Muscle layer of colon (tissue), 2 donors: ENCODE data around the gene DRAXIN.

Experiments
- H3K27ac ChIP-seq: one replicate; pipeline ENCODE4 v1.7.0; 2013; ENCODE audit warnings: low read depth, mild to moderate bottlenecking, low read length, moderate library complexity
- H3K27me3 ChIP-seq, 2 donors: one replicate each; pipeline ENCODE4 v1.7.0; 2013; ENCODE audit warnings: low read length in 2 of 2, mild to moderate bottlenecking in 2 of 2; ENCODE audit not compliant: insufficient read depth in 2 of 2, control insufficient read depth in 1 of 2
- H3K36me3 ChIP-seq: one replicate; pipeline ENCODE4 v1.7.0; 2013; ENCODE audit warnings: mild to moderate bottlenecking, low read length; ENCODE audit not compliant: insufficient read depth
- H3K4me1 ChIP-seq: one replicate; pipeline ENCODE4 v1.7.0; 2013; ENCODE audit warnings: mild to moderate bottlenecking, low read length; ENCODE audit not compliant: insufficient read depth
- H3K4me3 ChIP-seq, 2 donors: one replicate each; pipeline ENCODE4 v1.7.0; 2013; ENCODE audit warnings: low read length in 2 of 2, low read depth in 1 of 2, mild to moderate bottlenecking in 1 of 2, moderate library complexity in 1 of 2
- H3K9ac ChIP-seq: one replicate; pipeline ENCODE4 v1.7.0; 2013; ENCODE audit warnings: low read length
- H3K9me3 ChIP-seq: one replicate; pipeline ENCODE4 v1.7.0; 2013; ENCODE audit warnings: mild to moderate bottlenecking, low read length
- donor health status: abdominal sarcoma.
- donor health status: Adenocarcinoma of cecum.

DRAXIN gene

DNA sequence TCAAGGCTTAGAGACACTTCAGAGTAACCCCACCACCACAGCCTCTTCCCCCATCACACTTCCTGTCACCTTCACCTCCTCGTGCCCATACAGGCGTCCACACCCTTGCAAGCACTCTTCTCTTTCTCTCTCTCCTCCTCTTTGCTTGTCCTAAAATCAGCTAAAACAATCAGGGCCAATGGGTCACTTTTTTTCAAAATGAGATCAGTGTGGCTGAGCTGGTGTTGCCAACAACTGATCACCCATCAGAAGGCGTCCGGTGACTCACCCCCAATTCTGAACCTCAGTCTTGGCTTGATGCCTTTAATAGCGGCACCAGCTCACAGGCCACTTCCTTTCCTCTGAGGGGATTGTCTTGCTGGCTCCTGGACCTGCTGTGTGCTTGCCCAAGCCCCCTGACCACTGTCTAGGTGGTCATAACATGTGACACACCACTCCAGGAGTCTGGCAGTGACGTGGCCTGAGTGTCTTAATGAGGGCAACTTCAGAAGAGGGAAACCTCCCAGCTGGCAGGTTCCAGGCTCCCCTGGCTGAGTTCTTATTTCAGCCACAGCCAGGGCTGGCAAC lies 1.6 kb downstream of the DRAXIN start:
- H3K27me3 ChIP-seq = peaks cover 20 to 40% of the 10 kb centered on the region in 2 donors
- no peak overlapping the region for H3K9ac ChIP-seq
- H3K9me3 ChIP-seq = no peaks in the 10 kb centered on the region
- H3K36me3 ChIP-seq = no peaks in the 10 kb centered on the region
- no peak overlapping the region for H3K4me3 ChIP-seq
- no peak overlapping the region for H3K27ac ChIP-seq
- no peaks in the 10 kb centered on the region for H3K4me1 ChIP-seq

DNA sequence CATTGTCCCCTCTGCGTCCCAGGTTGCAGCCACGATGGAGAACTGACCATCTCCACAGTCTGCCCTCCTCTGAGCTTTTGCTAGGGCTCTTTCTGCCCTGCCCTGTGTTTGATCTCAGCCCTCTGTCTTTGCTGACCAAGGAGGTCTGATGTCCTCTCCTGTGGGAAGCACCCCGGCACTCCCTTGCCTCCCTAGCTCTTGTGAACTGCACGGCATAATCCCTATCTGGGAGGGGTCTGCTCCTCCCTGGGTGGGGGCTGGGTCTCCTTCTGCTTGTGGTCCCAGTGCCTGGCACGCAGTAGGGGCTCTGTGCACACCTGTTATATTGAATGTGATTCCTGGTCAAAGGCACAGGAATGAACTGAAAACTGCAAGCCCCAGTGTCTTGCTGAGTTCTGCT lies 2.4 kb downstream of the DRAXIN start:
- Histone ChIP-seq H3K36me3 (no peaks in the 10 kb centered on the region), H3K9ac (no peak overlapping the region), H3K4me1 (no peaks in the 10 kb centered on the region), H3K27ac (no peak overlapping the region), H3K9me3 (no peaks in the 10 kb centered on the region), H3K4me3 (no peak overlapping the region), H3K27me3 (peaks cover 22 to 45% of the 10 kb centered on the region in 2 donors)

DNA sequence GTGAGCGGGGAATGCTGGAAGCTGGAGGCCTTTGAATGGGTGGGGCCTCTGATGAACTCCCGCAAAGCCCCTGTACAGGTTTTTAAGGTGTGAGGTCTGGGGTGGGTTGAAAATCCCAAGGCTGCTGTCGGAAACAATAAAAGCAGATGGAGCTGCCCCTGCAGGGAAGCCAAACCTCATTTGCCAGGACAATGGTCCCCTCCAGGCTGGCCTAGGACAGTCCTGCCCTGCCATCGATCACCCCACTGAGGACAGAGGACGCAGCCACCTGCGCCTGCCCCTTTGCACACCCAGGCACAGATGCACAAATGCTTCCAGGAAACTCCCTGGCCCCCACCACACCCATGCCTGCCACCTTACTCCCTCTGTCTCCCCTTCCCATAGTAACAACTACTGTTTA lies 4.4 kb downstream of the DRAXIN start:
- no peaks in the 10 kb centered on the region for H3K36me3 ChIP-seq
- peaks cover under 1% of the 10 kb centered on the region for H3K4me1 ChIP-seq
- H3K27ac ChIP-seq = no peak overlapping the region
- H3K9ac ChIP-seq = no peak overlapping the region
- H3K27me3 ChIP-seq = peaks cover 18 to 36% of the 10 kb centered on the region in 2 donors
- no peaks in the 10 kb centered on the region for H3K9me3 ChIP-seq
- H3K4me3 ChIP-seq = no peak overlapping the region

DNA sequence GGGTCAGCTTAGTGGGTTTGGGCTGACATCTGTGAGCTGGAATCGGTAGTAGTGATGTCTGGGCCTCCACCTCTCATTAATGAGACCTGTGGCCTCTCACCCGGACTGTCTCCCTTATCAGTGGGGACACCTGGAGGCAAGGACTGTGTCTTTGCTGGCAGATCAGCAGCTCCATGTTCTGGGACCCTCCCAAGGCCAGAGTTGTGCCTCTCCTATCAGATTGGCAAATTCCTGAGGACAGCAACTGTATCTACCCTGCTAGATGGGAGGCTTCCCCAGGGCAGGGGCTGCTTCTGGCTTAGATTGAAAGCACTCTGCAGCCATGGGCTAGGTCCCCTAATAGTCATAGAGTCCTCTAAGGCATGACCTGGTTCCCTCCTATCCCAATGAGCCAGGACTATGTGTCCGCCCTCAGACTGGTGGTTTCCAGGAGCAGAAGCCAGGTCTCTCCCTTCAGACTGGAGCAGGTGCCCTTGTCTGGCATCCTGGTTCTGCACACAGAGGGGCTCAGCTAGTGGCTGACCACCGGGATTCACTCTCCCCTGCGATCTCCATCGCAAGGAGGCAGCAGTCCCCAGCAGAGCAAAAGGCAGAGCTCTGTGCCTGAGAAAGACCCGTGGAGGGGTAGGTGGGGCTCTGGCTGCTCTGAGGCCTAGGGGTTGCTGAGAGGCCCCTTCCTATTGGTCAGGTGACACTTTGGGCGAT lies 5.8 kb downstream of the DRAXIN start:
- Histone ChIP-seq H3K4me1 (peaks cover 10% of the 10 kb centered on the region), H3K27me3 (peaks cover 16 to 29% of the 10 kb centered on the region in 2 donors), H3K4me3 (no peak overlapping the region), H3K36me3 (no peaks in the 10 kb centered on the region), H3K9me3 (no peaks in the 10 kb centered on the region), H3K9ac (no peak overlapping the region), H3K27ac (no peak overlapping the region)

DNA sequence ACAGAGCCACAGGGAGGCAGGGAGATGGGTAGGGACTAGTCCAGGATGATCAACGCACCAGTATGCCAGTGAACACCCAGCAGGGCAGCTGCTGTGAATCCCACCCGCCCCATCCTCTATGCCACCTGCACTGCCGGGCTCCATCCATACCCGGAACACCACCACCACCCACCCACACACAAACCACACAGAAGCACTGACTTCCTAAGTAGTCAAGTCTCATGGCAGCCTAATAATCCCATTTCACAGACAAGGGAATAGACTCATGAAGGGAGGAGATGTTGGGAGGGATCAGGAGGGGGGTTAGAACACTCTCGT lies 6.3 kb downstream of the DRAXIN start:
- peaks cover 10% of the 10 kb centered on the region for H3K4me1 ChIP-seq
- no peaks in the 10 kb centered on the region for H3K9me3 ChIP-seq
- no peak overlapping the region for H3K27ac ChIP-seq

DNA sequence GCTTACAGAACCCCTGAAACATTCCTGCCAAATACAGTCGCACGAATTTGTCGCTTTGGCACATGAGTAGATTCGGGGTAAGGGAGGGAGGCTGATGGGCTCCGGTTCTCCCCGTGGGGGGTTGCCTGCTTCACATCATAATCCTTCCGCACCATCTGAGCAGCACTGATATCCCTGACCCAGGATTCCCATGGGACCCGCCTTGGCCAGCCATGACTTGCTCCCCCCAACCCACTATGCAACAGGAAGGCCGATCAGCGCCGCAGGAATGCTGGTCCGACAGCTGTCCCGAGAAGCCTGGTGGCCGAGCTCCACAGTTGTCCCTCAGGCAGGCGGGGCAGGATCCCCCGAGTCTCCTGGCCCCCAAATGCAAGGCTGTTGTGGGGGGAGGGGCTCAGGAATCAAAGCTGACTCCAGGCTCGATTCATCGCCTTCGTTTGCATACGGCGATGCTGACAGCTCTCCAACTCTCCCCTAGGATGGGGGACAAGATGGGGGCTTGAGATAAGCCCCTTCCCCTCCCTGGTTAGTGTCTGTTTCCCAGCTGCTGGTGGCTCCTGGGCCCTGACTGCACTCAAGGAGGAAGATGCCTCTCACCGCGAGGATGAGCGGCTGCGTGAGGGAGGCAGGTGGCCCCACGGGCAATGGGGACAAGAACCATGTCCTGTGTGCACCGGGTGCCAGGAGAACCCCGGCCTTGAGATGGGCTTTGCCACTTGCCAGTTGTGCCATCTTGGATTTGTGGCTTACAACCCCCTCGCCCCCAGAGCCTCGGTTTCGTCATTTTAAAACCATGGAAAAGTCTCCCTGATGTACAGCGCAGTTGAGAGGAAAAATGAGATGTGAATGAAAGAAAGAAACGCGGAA lies 9.3 kb downstream of the DRAXIN start:
- Histone ChIP-seq H3K4me1 (peaks cover 10% of the 10 kb centered on the region), H3K36me3 (no peaks in the 10 kb centered on the region), H3K4me3 (no peak overlapping the region), H3K9me3 (no peaks in the 10 kb centered on the region), H3K27me3 (peaks cover 6 to 28% of the 10 kb centered on the region in 2 donors), H3K9ac (no peak overlapping the region), H3K27ac (no peak overlapping the region)

More for the DNA sequence above, 6.3 kb downstream of the DRAXIN start:
- Histone ChIP-seq H3K36me3 (no peaks in the 10 kb centered on the region), H3K9ac (no peak overlapping the region), H3K4me3 (no peak overlapping the region), H3K27me3 (peaks cover 11 to 24% of the 10 kb centered on the region in 2 donors)

DNA sequence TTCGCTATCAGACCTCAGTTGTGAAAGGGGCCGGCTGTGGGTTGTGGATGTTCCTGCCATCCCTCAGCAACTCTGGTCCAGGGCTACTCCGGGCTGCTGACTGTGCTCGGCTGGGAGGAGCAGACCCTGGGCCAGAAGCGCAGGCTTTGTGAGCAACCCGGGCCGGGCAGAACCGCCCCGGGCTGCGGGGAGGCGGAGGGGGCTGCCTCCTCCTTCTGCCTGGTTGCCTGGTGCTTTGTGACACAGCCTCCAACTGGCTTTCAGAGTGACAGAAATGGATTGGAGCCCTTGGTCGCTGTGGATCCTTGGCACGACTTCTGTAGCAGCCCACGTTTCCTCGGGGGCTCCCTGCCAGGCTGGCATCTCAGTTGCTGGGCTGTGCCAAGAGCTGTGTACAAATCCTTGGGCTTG lies 10.0 kb downstream of the DRAXIN start:
- H3K36me3 ChIP-seq = no peaks in the 10 kb centered on the region
- no peak overlapping the region for H3K4me3 ChIP-seq
- peaks cover 6 to 33% of the 10 kb centered on the region in 2 donors for H3K27me3 ChIP-seq
- no peak overlapping the region for H3K27ac ChIP-seq
- no peaks in the 10 kb centered on the region for H3K9me3 ChIP-seq
- H3K9ac ChIP-seq = no peak overlapping the region
- peaks cover 10% of the 10 kb centered on the region for H3K4me1 ChIP-seq

DNA sequence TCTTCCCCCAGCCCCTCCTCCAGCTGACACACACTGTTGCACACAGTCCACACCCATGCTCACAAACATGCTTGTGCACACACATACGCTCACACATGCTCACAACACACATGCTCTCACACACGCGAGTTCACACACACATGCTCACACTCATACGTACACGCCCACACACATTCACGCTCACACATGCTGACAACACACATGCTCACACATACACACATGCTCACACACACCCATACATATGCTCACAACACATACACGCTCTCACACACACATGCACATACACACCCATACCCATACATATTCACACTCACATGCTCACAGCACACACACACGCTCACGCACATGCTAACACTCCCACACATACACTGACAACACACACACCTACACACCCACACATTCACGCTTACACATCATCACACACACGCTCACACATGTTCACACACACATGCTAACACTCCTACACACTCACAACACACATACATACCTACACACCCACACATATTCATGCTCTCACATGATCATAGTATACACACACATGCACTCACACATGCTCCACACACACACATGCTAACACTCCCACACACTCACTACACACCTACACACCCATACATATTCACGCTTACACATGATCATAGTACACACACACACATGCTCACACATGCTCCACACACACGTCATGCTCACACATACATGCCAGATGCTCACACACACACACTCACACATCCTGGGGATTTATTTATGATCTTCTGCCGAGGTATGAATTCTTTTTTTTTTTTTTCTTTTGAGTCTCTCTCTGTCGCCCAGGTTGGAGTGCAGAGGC lies 10.7 kb downstream of the DRAXIN start:
- H3K27ac ChIP-seq = no peak overlapping the region
- no peak overlapping the region for H3K9ac ChIP-seq
- H3K4me3 ChIP-seq = no peak overlapping the region
- H3K36me3 ChIP-seq = no peaks in the 10 kb centered on the region
- peaks cover 6 to 33% of the 10 kb centered on the region in 2 donors for H3K27me3 ChIP-seq
- H3K4me1 ChIP-seq = peaks cover 10% of the 10 kb centered on the region
- H3K9me3 ChIP-seq = no peaks in the 10 kb centered on the region

DNA sequence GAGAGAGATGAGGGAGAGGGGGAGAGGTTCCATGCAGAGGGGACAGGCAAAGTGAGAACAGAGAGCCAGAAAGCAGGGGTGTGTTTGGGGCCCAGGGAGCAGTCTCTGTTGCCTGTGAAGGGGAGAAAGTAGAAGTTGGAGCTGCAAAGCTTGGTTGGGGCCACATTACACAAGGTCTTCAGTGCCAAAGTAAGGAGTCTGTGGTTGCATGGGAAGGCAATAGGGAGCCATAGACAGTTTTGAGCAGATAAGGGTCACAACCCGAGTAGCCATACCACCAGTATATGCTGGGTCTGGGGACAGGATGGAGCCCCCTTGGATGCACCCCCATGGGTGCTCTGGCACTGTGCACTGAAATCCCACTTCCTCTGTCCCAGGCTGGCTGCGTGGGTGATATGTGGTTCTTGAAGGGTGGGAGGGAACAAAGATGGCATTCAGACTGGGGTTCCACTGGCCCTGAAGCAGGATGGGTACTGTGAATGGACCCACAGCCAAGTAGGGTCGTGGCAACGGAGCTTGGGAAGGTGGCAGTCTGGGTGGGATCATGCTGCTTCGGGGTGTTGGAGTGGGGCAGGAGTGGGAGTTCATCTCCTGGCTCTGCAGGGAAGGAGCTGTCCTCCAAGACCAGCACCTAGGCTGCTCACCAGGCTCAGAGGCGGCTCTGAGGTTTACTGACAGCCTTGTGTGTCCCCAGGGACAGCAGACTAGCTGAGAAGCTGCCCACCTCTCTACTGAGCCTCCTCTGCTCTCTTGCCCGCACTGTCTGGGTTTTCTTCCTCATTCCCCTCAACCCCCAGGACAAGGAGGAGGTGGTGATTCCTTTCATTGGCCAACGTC lies 12.1 kb downstream of the DRAXIN start:
- Histone ChIP-seq H3K4me1 (peaks cover 10% of the 10 kb centered on the region), H3K4me3 (no peak overlapping the region), H3K9ac (no peak overlapping the region), H3K27me3 (peaks cover 6 to 32% of the 10 kb centered on the region in 2 donors), H3K36me3 (no peaks in the 10 kb centered on the region), H3K9me3 (no peaks in the 10 kb centered on the region), H3K27ac (no peak overlapping the region)

DNA sequence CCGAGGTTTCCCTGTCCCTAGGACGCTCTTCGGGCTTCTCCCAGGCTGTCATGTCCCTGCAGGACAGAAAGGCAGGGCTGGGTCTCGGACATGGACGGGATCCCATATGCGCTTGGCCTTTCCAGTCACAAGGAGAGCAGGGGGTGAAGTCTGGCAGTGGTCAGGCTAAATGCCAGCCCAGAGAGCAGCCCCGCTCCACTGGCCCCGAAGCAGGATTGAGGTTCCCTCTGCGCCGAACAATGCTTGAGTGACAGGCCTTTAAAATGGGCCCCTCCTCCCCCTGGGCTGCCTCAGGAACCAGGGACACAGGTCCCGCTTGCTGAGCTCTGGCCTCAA lies 12.7 kb downstream of the DRAXIN start:
- H3K4me3 ChIP-seq = no peak overlapping the region
- H3K27me3 ChIP-seq = peaks cover under 1 to 26% of the 10 kb centered on the region in 2 donors
- no peaks in the 10 kb centered on the region for H3K9me3 ChIP-seq
- H3K27ac ChIP-seq = no peak overlapping the region
- H3K9ac ChIP-seq = no peak overlapping the region
- peaks cover 10% of the 10 kb centered on the region for H3K4me1 ChIP-seq
- H3K36me3 ChIP-seq = no peaks in the 10 kb centered on the region
